Measurements from ENCODE around the gene WWTR1.

DNA sequence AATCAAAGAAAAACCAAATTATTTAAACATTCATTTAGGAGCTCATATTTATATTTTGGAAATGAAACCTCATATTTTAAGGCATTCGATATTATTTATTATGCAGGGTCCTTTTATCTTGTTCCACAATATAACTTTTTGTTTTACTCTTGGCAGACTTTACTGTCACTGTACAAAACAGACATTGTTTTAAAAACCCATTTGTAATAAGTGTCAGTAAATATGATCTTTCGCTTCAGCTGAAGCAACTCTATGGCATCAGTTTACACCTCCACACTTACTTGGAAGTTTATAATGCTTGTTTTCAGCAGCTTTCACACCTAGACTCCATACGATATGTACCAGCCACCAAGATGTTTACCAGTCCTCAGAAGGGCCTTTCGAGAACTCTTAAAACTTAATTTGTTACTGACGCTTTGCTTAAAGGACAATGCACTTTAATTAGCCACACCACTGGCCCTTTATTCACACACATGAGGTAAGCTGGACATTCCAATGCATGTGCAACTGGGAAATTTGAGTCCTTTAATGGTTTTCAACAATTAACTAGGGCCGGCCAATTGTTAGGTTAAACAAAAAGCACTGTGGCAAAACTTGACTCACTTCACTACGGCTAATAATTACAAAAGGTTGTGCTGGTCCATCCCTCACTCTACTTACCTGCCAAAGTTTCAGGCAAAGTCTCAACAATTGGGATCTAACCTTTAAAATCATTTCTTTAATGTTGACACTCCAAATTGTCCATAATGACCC lies 16.7 kb downstream of the WWTR1 start:
- TF ChIP-seq, protein P1, sequence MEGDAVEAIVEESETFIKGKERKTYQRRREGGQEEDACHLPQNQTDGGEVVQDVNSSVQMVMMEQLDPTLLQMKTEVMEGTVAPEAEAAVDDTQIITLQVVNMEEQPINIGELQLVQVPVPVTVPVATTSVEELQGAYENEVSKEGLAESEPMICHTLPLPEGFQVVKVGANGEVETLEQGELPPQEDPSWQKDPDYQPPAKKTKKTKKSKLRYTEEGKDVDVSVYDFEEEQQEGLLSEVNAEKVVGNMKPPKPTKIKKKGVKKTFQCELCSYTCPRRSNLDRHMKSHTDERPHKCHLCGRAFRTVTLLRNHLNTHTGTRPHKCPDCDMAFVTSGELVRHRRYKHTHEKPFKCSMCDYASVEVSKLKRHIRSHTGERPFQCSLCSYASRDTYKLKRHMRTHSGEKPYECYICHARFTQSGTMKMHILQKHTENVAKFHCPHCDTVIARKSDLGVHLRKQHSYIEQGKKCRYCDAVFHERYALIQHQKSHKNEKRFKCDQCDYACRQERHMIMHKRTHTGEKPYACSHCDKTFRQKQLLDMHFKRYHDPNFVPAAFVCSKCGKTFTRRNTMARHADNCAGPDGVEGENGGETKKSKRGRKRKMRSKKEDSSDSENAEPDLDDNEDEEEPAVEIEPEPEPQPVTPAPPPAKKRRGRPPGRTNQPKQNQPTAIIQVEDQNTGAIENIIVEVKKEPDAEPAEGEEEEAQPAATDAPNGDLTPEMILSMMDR (IDR thresholded peaks at IDR 0.05), result no peak
- TF ChIP-seq POLR2AphosphoS5 (IDR thresholded peaks at IDR 0.05), result no peak
